GM21423 (cell line): Measurements from ENCODE around the gene MIER2.
"Not testable (repeated sequence)": the region's sequence is repeated elsewhere in the genome, so short reads cannot be mapped to it uniquely, and the experiment has no call there.

Source experiments
- ATAC-seq: cut with Tn5 transposase; IDR thresholded peaks from one replicate; pipeline ENCODE4 v1.9.1; 2021; ENCODE audit warnings: mild to moderate bottlenecking, moderate library complexity; ENCODE audit not compliant: unreplicated experiment

Gene MIER2

DNA sequence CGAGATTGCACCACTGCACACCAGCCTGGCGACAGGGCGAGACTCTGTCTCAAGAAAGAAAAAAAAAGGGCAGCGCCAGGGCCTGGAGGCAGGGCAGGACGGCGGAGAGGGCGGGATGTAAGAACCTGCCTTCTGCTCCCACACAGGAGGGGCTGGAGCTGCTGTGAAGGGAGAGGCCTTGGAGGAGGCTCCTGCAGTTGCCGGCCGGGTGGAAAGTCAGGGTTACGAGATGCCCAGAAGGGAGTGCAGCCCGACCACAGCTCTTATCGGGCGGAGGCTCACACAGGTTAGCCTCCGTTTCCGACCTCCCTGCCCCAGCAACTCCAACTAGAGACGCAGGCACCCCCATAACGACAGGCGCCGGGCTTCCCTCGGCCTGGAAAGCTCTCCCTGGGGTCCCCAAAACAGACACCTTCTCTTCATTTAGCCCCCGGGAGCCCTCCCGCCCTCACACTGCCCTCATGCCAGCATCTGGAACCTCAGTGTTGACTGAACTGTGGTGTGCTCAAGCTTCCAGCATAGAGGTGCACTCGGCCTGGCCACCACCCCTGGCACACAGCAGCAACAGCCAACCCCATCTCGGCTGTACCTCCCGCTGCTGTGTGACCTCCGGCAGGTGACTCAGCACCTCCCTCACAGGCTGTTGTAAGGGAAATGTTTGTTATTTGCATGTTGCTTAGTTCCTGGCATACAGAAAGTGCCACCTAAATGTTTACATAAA, 54.8 kb downstream of the MIER2 start:
- no peak for ATAC-seq

GRCh38 chr19:288911-289310, 55.7 kb downstream of the MIER2 start:
- no peak for ATAC-seq

- no peak for ATAC-seq
Observed at GRCh38 chr19:287381-287871, 57.2 kb downstream of the MIER2 start.

DNA sequence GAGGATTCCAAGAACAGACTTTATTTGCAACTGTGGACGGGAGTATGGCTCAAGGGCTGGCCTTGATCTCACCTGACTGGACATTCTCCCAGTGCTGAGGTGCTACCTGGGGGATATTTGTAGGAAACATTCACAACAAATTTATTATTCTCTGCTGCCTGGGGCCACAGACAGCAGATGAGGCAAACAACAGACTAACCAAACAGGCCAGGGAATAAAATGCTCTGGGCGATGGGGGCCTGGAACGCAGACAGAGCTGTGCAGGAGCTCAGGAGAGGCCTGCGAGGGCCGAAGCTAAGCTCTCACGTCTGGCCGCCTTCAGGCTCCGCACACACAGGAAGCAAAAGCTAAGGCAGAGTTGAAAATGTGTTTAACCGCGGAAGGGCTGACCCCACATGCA, 61.2 kb downstream of the MIER2 start:
- no peak for ATAC-seq

GRCh38 chr19:282501-282900, 62.1 kb downstream of the MIER2 start:
- ATAC-seq = no peak

DNA sequence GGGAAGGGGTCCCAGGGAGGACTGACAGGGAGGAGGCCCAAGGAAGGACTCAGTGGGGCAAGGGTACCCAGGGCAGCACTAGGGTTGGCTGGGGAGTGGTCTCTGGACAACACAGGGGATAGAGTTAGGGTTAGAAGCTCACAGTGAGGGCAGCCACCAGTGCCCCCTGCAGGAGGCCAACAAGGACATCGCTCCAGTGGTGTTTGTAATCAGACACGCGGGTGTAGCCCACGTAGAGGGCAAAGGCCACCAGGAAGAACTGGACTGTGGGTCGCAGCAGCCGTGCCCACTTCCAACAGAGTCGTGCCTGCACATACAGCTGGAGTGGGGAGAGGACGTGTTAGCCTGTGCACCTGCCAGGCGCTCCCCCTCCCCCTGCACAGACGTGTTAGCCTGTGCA, 62.6 kb downstream of the MIER2 start:
- no peak for ATAC-seq

DNA sequence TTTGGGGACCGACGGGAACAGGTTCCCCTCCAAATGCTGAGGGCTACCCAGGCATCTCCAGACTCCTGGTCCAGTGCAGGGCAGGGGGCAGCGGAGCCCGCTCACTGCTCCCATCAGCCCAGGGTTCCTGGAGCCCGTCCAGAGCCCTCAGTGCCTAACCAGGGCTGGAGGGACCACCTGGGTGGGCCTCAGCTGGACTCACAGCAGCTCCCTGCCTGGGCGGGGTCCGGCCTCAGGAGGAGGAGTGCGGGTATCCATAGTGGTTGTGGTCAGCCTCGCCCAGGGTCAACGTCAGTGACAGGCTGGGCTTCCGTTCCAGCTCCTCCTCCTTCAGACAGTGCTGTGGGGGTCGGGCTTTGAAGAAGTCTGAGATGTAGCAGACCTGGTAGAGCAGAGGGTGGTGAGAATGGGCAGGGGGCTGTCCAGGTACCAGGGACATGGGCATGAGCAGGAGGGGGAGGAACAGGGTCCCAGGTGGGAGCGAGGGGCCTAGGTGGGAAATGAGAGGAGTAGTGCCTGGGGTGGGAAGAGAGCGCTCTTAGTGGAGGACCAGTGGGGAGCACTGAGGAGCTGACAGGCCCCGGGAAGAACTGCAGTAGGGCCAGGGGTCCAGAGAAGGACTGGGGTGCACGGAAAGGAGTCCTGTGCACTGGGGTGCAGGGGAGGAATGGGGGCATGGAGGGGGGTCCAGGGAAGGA, 63.3 kb downstream of the MIER2 start:
- ATAC-seq = no peak

GRCh38 chr19:280541-281009, 64.0 kb downstream of the MIER2 start:
- ATAC-seq = no peak

DNA sequence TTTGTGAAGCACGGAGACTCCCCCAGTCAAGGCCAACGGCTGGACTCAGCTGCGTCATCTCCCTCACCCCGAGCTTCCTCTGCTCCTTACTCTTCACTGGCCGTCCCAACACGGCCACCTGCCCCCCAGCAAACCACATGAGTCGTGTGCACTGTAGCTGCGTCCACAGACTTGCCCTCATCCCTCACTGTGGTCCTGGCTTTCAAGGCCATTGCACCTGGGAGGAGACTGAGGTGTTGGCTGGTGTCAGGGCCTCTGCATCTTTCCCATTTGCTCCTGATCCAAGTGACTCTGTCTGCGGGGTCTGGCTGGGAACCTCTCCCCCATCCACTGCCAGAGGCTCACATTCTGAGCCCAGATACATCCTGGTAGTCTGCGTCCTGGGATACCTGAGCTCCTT, 64.9 kb downstream of the MIER2 start:
- ATAC-seq = no peak

DNA sequence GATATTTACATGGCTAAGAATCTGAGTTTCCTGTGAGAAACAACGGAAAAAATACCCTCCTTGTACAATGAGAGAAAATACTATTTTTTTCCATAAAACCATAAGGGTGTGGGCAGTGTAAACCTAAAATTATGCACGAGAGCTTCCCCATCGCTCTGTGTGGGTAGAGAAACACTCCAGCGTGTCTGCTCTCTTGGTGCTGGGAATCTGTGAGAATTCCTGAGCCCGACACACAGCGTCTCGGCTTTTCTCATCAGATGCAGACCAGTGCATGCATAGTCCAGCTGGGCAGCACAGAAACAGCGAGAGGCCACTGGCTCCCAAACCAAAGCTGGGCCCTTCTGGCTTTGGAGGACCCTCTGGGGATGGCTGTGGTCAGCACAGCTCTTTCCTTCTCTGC, 65.4 kb downstream of the MIER2 start:
- no peak for ATAC-seq

- no peak for ATAC-seq
Observed at GRCh38 chr19:277581-278165, 66.9 kb downstream of the MIER2 start.

DNA sequence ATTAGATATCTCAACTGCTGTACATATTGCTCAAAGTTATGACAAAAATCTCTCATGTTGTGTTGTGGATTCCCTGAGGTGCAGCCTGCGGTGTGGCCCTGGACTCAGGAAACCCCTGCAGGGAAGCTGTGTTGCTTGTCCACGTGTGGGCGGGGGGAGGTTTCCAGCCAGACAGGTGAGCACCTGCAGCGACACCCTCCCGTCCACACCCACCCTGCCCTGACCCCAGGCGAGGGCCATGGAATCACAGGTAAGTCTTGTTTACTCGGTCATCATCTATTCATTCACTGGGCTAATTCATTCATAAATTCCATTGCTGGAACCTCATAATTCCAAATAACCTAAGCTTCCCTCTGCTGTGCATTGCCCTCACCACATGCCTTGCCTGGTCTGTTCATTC, 67.5 kb downstream of the MIER2 start:
- no peak for ATAC-seq

- ATAC-seq = no peak
Observed at GRCh38 chr19:275958-276646, 68.5 kb downstream of the MIER2 start.

DNA sequence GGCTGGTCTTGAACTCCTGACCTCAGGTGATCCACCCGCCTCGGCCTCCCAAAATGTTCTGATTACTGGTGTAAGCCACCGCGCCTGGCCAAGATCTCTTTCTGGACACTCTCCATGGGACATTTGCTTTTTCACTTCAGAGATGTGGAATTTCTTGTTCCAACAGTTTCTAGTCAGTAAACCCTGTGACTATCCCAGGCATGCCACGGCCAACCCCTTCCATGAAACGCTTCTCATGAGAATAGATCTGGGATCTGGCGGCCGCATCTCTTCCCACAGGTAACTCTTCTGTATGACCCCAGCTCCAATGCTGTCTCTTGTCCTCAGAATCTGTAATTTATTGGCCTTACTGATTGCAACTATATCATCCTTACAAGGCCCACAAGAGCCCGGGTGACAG, 69.6 kb downstream of the MIER2 start:
- ATAC-seq = no peak

DNA sequence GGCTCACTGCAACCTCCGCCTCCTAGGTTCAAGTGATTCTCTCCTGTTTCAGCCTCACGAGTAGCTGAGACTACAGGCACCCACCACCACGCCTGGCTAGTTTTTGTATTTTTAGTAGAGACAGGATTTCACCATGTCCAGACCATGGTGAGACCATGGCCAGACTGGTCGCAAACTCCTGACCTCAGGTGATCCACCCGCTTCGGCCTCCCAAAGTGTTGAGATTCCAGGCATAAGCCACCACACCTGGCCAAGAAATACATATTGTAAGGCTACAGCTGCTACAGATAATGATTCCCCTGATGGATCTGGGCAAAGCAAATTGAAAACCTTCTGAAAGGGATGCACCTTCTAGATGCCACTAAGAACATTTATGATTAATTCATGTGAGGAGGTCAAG, 71.2 kb downstream of the MIER2 start:
- ATAC-seq = no peak

DNA sequence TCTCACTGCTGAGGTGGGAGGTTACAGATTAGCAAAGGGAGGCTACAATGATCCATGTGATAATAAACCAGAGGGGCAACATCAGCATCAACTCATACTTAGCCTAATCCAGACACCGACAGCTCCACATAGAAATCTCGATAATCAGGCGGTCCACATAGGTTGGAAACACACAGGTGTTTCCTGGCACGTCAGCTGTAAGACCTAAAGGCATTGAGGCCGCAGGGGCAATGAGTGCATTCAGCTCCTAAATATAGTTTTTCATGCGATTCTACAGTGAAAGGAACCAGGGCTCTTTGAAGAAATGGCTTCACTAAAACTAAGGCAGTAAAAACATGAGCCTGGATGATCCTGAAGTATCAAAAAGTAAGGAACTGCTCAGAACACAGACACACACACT, 72.7 kb downstream of the MIER2 start:
- no peak for ATAC-seq

GRCh38 chr19:270766-271318, 73.8 kb downstream of the MIER2 start:
- not testable (repeated sequence) for ATAC-seq

- no peak for ATAC-seq
Observed at GRCh38 chr19:269241-269640, 75.4 kb downstream of the MIER2 start.

DNA sequence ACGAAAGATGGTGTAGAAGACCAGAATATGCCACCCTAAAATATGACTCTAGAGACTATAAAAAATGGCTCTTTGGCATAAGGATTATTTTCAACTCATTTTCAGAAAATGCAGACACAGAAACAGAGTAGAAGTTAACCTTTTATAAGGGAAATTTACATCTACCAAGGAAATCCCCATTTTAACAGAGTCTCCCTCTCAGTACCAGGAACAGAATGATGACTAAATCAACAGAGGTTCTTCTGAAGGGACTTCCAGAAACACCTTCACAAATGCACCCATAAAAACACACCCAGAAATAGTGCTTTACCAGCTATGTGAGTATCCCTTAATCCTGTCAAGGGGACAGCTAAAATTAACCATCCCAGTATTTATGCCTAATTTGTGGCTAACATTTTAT, 82.5 kb downstream of the MIER2 start:
- no peak for ATAC-seq

GRCh38 chr19:256804-257203, 87.8 kb downstream of the MIER2 start:
- ATAC-seq = not testable (repeated sequence)
